ENCODE data around the gene CEACAM18. TPM values are rescaled to one million over a fixed set of nuclear protein-coding genes. Genes with fewer than 3 reads are reported as not detected.

CEACAM18 gene
- total and polyA plus RNA-seq, 8 donors: not detected

- TF ChIP-seq, protein P1, sequence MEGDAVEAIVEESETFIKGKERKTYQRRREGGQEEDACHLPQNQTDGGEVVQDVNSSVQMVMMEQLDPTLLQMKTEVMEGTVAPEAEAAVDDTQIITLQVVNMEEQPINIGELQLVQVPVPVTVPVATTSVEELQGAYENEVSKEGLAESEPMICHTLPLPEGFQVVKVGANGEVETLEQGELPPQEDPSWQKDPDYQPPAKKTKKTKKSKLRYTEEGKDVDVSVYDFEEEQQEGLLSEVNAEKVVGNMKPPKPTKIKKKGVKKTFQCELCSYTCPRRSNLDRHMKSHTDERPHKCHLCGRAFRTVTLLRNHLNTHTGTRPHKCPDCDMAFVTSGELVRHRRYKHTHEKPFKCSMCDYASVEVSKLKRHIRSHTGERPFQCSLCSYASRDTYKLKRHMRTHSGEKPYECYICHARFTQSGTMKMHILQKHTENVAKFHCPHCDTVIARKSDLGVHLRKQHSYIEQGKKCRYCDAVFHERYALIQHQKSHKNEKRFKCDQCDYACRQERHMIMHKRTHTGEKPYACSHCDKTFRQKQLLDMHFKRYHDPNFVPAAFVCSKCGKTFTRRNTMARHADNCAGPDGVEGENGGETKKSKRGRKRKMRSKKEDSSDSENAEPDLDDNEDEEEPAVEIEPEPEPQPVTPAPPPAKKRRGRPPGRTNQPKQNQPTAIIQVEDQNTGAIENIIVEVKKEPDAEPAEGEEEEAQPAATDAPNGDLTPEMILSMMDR (IDR thresholded peaks at IDR 0.05): no peak
- TF ChIP-seq EP300 (IDR thresholded peaks at IDR 0.05) (no peak), POLR2A (IDR thresholded peaks at IDR 0.05) (no peak), POLR2AphosphoS5 (IDR thresholded peaks at IDR 0.05) (no peak)
- Histone ChIP-seq H3K4me1 (no peaks in the 10 kb centered on the region), H3K36me3 (no peaks in the 10 kb centered on the region), H3K27me3 (peaks cover 0 to 61% (median 27%) of the 10 kb centered on the region in 3 donors), H3K27ac (no peak overlapping the region), H3K4me3 (no peak overlapping the region), H3K9me3 (no peaks in the 10 kb centered on the region)
- WGBS, 5 donors: 57 to 82% (median 69%) methylated on average over 1 to 2 of the region's 2 CpGs
- intact Hi-C loops (cut with DNase I; ENCODE audit: low total_unique reads): no loop called here
- no peak for DNase-seq
Measured at GRCh38 chr19:51529301-51529700, 51.0 kb downstream of the CEACAM18 start.

DNA sequence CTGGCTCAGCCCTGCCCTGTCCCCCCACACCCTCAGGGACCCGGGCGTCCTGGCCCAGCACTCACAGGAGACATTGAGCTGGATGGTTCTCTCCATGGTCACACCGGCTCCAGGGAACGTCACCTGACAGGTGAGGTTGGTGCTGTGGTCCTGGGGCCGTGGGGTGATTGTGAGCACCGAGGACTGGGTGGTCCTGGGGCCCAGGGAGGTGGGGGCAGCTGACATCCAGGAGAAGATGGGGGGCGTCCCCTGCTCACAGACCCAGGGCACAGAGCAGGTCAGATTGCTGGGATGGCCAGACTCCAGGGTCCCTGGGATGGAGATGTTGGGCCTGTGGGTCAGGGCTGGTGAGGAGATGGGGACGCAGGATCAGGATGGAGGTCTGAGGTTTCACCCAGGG, 52.3 kb downstream of the CEACAM18 start:
- no peak for DNase-seq
- TF ChIP-seq POLR2AphosphoS5 (IDR thresholded peaks at IDR 0.05) (no peak), EP300 (IDR thresholded peaks at IDR 0.05) (no peak), POLR2A (IDR thresholded peaks at IDR 0.05) (no peak)
- TF ChIP-seq, protein P1 (IDR thresholded peaks at IDR 0.05): no peak
- H3K27me3 ChIP-seq: peaks cover 0 to 55% (median 21%) of the 10 kb centered on the region in 3 donors
- WGBS, 5 donors: 77 to 87% (median 82%) methylated on average over 8 of the region's 8 CpGs
- intact Hi-C loops (cut with DNase I; ENCODE audit: low total_unique reads): no loop called here
- no peak overlapping the region for H3K4me3 ChIP-seq
- H3K4me1 ChIP-seq: no peaks in the 10 kb centered on the region
- no peaks in the 10 kb centered on the region for H3K36me3 ChIP-seq
- H3K9me3 ChIP-seq: peaks cover 0 to 7% (median 0%) of the 10 kb centered on the region in 4 donors
- H3K27ac ChIP-seq: no peak overlapping the region

- Histone ChIP-seq H3K27me3 (peaks cover 0 to 51% (median 18%) of the 10 kb centered on the region in 3 donors), H3K4me1 (no peaks in the 10 kb centered on the region), H3K9me3 (peaks cover 0 to 13% (median 0%) of the 10 kb centered on the region in 4 donors), H3K36me3 (no peaks in the 10 kb centered on the region), H3K4me3 (peak within 1 kb of the TSS in 1 of 4 donors; percentile 11), H3K27ac (no peak within 1 kb of the TSS)
- intact Hi-C loops (cut with DNase I; ENCODE audit: low total_unique reads): no loop called here
- TF ChIP-seq EP300 (IDR thresholded peaks at IDR 0.05) (no peak), POLR2AphosphoS5 (IDR thresholded peaks at IDR 0.05) (no peak), POLR2A (IDR thresholded peaks at IDR 0.05) (no peak)
- TF ChIP-seq, protein P1 (IDR thresholded peaks at IDR 0.05): no peak
- peak; percentile 37 to 59 for DNase-seq
- WGBS, 5 donors: 22 to 34% (median 30%) methylated on average over 17 to 25 of the region's 25 CpGs
Measured at GRCh38 chr19:51531349-51532315, 53.3 kb downstream of the CEACAM18 start, which contains the start of gene SIGLEC6. TSS of gene SIGLEC6 (minus strand) at chr19:51531670. CDS start at chr19:51531648, 22 bp downstream.

DNA sequence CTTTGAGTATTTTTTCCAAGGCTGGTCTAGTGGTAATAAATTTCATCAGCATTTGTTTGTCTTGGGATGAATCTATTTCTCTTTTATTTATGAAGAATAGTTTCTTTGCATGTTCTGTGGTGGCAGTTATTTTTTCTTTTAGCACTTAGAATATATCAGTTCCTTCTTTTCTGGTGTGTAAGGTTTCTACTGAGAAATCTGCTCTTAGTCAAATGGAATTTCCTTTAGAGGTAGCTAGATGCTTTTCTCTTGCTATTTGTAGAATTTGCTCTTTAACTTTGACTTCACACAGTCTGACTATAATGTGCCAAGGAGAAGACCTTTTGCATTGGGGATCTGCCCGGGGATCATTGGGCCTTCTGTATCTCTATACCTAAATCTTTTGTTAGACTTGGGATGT, 57.2 kb downstream of the CEACAM18 start:
- H3K27me3 ChIP-seq: peaks cover 0 to 54% (median 23%) of the 10 kb centered on the region in 3 donors

More for the DNA sequence above, 57.2 kb downstream of the CEACAM18 start:
- intact Hi-C loops (cut with DNase I; ENCODE audit: low total_unique reads): no loop called here
- 78 to 88% (median 83%) methylated on average over 1 of the region's 1 CpG for WGBS, 5 donors
- Histone ChIP-seq H3K4me1 (no peaks in the 10 kb centered on the region), H3K27ac (no peak overlapping the region), H3K9me3 (peaks cover 0 to 13% (median 0%) of the 10 kb centered on the region in 4 donors), H3K36me3 (no peaks in the 10 kb centered on the region), H3K4me3 (no peak overlapping the region)
- TF ChIP-seq, protein P1 (IDR thresholded peaks at IDR 0.05): no peak
- no peak for TF ChIP-seq EP300 (IDR thresholded peaks at IDR 0.05)
- TF ChIP-seq POLR2A (IDR thresholded peaks at IDR 0.05): no peak
- no peak for TF ChIP-seq POLR2AphosphoS5 (IDR thresholded peaks at IDR 0.05)
- DNase-seq: no peak

All from stomach (tissue), 9 donors.